Measurements from ENCODE around the gene MLST8. TPM values are rescaled to one million over a fixed set of nuclear protein-coding genes. Genes with fewer than 3 reads are reported as not detected.

MLST8 gene
- total and polyA plus RNA-seq, 2 of the 8 experiments (the other 6 are each of a cell fraction or from before 2014, with no cell fraction given), result 67.6 to 321 TPM

DNA sequence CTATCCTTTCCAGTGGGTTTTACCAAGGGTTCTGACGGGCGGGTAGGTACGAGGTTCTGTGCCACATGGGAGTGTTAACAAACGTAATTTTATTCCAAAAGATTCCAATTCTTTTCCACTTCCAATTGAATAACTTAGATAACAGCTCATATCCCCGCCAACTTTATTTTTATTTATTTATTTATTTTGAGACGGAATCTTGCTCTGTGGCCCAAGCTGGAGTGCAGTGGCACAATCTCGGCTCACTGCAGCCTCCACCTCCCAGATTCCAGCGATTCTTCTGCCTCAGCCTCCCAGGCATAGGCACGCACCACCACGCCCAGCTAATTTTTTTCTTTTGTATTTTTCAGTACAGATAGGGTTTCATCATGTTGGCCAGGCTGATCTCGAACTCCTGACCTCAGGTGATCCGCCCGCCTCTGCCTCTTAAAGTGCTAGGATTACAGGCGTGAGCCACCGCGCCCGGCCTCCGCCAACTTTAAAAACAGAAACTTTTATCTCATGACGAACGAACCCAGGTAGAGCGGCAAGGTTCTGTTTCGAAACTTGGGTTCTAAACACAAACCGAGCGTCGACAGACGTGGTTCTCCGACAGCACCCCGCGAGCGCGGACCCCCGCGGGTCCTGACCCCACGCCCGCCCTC, 45.5 kb downstream of the MLST8 start:
- H3K23ac ChIP-seq (ENCODE audit: insufficient read length), result no peak overlapping the region
- no peaks in the 10 kb centered on the region for H3K27me3 ChIP-seq (replicated peaks in 1 of 4; ENCODE audit: control insufficient read depth in 3 of 4, extremely low read depth in 1 of 4, insufficient read depth in 3 of 4, low read length in 3 of 4)
- peaks cover 4% of the 10 kb centered on the region; the same call in 1 of the 2 replicates for H3K79me1 ChIP-seq (ENCODE audit: low read depth, low read length)
- no peaks in the 10 kb centered on the region for H3K9me3 ChIP-seq (ENCODE audit: insufficient read depth in 2 of 2, low read depth in 1 of 2, low read length in 1 of 2)
- no peak for DNase-seq (ENCODE audit: low read depth in 1 of 2, low spot score in 2 of 2)
- peaks cover 19 to 46% (median 34%) of the 10 kb centered on the region in 4 experiments for H3K36me3 ChIP-seq (ENCODE audit: control insufficient read depth in 2 of 4, insufficient read depth in 4 of 4, low read length in 3 of 4)
- H2BK15ac ChIP-seq (ENCODE audit: low read length), result no peak overlapping the region
- peaks cover 6 to 15% of the 10 kb centered on the region in 2 experiments for H4K20me1 ChIP-seq (replicated peaks in 1 of 2; ENCODE audit: control insufficient read depth in 1 of 2, insufficient read depth in 2 of 2, low read length in 2 of 2)
- no peak overlapping the region for H2BK120ac ChIP-seq (replicated peaks; ENCODE audit: low read depth, low read length)
- H4K8ac ChIP-seq (ENCODE audit: extremely low read depth, insufficient read depth, low read length), result peak overlapping the region; percentile 96
- H2BK20ac ChIP-seq (ENCODE audit: low read length), result no peak overlapping the region
- ChIA-PET CTCF (ENCODE audit: partially characterized antibody) (interaction anchor here (0.5 to 2.6 kb wide), 12 partner anchors 12 to 695 kb away, joined by 3 to 26 read pairs (median 4); no protein-coding TSS in a partner anchor), POLR2A (ENCODE audit: partially characterized antibody) (interaction anchor here (0.5 to 13.9 kb wide), 30 partner anchors 11 to 659 kb away, joined by 3 to 228 read pairs (median 4); partner anchors contain the start of genes CEMP1, DNASE1L2, E4F1 and NTHL1)
- no peak overlapping the region for H2AK5ac ChIP-seq (ENCODE audit: low read depth, low read length)
- H3K4me2 ChIP-seq (ENCODE audit: insufficient read depth in 1 of 2, low read depth in 2 of 2, low read length in 2 of 2), result peak overlapping the region; percentile 63 to 84
- peak overlapping the region; percentile 68 to 95 (median 79) for H3K9ac ChIP-seq (replicated peaks in 1 of 4; ENCODE audit: extremely low read depth in 1 of 4, low read depth in 3 of 4, low read length in 3 of 4)
- H3K23me2 ChIP-seq (ENCODE audit: low read depth, low read length), result peaks cover 3% of the 10 kb centered on the region; the same call in 1 of the 2 replicates
- peaks cover 4 to 6% (median 5%) of the 10 kb centered on the region in 4 experiments; a peak in 6 of 7 replicates for H3K4me1 ChIP-seq (replicated peaks in 1 of 4; ENCODE audit: control insufficient read depth in 3 of 4, insufficient read depth in 4 of 4, low read length in 3 of 4)
- H3K4me3 ChIP-seq (ENCODE audit: extremely low read depth in 1 of 4, insufficient read depth in 2 of 4, low read depth in 3 of 4, low read length in 4 of 4), result peak overlapping the region; percentile 76 to 95 (median 83)
- peak overlapping the region; percentile 49; the same call in 1 of the 2 replicates for H2BK5ac ChIP-seq (ENCODE audit: low read depth, low read length)
- 11% methylated on average over 28 of the region's 35 CpGs; no CpG with 5 or more reads in 1 of the 2 experiments for WGBS, 2 experiments (ENCODE audit: extremely low coverage in 1 of 2, insufficient coverage in 1 of 2, insufficient read length in 1 of 2, insufficient replicate concordance in 2 of 2, low coverage in 1 of 2, low lambda C conversion rate in 2 of 2, missing lambda C conversion rate in 1 of 2)
- peak overlapping the region; percentile 9 for H3K18ac ChIP-seq (ENCODE audit: extremely low read depth, low read length)
- no peak overlapping the region for H3K4ac ChIP-seq (replicated peaks; ENCODE audit: insufficient read length, low read depth, low read length)
- no peak overlapping the region for H3K14ac ChIP-seq (ENCODE audit: insufficient read length)
- FAIRE-seq, result no peak
- peak overlapping the region; percentile 42 for H3K56ac ChIP-seq (replicated peaks; ENCODE audit: insufficient read length, low read depth, low read length)
- peaks cover 0 to 23% of the 10 kb centered on the region in 2 experiments; a peak in 2 of 4 replicates for H3K79me2 ChIP-seq (ENCODE audit: control insufficient read depth in 1 of 2, insufficient read depth in 2 of 2, low read length in 2 of 2)
- H2AFZ ChIP-seq (ENCODE audit: low read length), result no peak overlapping the region
- H4K91ac ChIP-seq (replicated peaks; ENCODE audit: insufficient read length, low read length), result no peak overlapping the region
- 0 out of 2 replicates have a peak overlapping the region, but pooled peaks have one; percentile 14 for H2BK12ac ChIP-seq (ENCODE audit: low read depth, low read length)
- peak overlapping the region; percentile 86; the same call in 1 of the 2 replicates for H3K27ac ChIP-seq (ENCODE audit: low read depth, low read length)
- peak overlapping the region; percentile 7 for H4K5ac ChIP-seq (ENCODE audit: insufficient read length, low read depth, low read length)
- no peak for TF ChIP-seq EP300 (IDR thresholded peaks at IDR 0.05; ENCODE audit: borderline replicate concordance in 1 of 2, low read depth in 2 of 2, low read length in 2 of 2)
- TF ChIP-seq, protein P1, sequence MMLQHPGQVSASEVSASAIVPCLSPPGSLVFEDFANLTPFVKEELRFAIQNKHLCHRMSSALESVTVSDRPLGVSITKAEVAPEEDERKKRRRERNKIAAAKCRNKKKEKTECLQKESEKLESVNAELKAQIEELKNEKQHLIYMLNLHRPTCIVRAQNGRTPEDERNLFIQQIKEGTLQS (IDR thresholded peaks at IDR 0.05; ENCODE audit: insufficient read depth, low read depth, low read length), result no peak
- no peak for TF ChIP-seq RFX5 (IDR thresholded peaks at IDR 0.05; ENCODE audit: borderline replicate concordance, low read depth, low read length)
- no peak for TF ChIP-seq SIRT6 (IDR thresholded peaks at IDR 0.05; ENCODE audit: low read length)
- TF ChIP-seq SIN3A (conservative IDR thresholded peaks at IDR 0.05 in 1 of 2, IDR thresholded peaks at IDR 0.05 in 1 of 2; ENCODE audit: low read depth in 1 of 2, low read length in 2 of 2), result no peak
- 0 out of 2 replicates have a peak, but pooled peaks have one; percentile 4 for TF ChIP-seq POLR2AphosphoS5 (IDR thresholded peaks at IDR 0.05; ENCODE audit: low read depth, low read length)
- TF ChIP-seq RAD21 (IDR thresholded peaks at IDR 0.05 in 1 of 2, conservative IDR thresholded peaks at IDR 0.05 in 1 of 2; ENCODE audit: low read depth in 2 of 2, low read length in 2 of 2), result no peak
- no peak for TF ChIP-seq PHF8 (conservative IDR thresholded peaks at IDR 0.05; ENCODE audit: low read depth, low read length)

Measured in H1 (cell line).